Measurements from ENCODE around the gene CER1.
A peak's percentile ranks its signal among the peaks of the same experiment; 100 is the strongest.
"Not testable (repeated sequence)": the region's sequence is repeated elsewhere in the genome, so short reads cannot be mapped to it uniquely, and the experiment has no call there.

Gene CER1

GRCh38 chr9:14713187-14713767, 9.3 kb downstream of the CER1 start:
- no peak for DNase-seq

GRCh38 chr9:14710804-14711203, 11.7 kb downstream of the CER1 start:
- DNase-seq, result no peak

GRCh38 chr9:14706530-14707140, 15.9 kb downstream of the CER1 start:
- DNase-seq, result no peak

- DNase-seq, result no peak
These were observed 17.5 kb downstream of the CER1 start for GRCh38 chr9:14705079-14705478.

- DNase-seq, result no peak
These were observed 18.3 kb downstream of the CER1 start for GRCh38 chr9:14704281-14704680.

GRCh38 chr9:14702200-14702720, 20.3 kb downstream of the CER1 start:
- no peak for DNase-seq

- DNase-seq, result peak; percentile 66
These were observed 29.2 kb downstream of the CER1 start, which contains the start of gene ZDHHC21 for GRCh38 chr9:14693251-14693861. Gene ZDHHC21, minus strand, starts transcription at chr9:14693432. Its CDS starts 19,092 bp downstream, at chr9:14674340.

- peak; percentile 56 for DNase-seq
These were observed 29.9 kb downstream of the CER1 start for GRCh38 chr9:14692470-14693250.

GRCh38 chr9:14690948-14691730, 31.4 kb downstream of the CER1 start:
- no peak for DNase-seq

GRCh38 chr9:14687042-14687719, 35.4 kb downstream of the CER1 start:
- no peak for DNase-seq

GRCh38 chr9:14686168-14686567, 36.4 kb downstream of the CER1 start:
- no peak for DNase-seq

GRCh38 chr9:14682616-14683015, 39.9 kb downstream of the CER1 start:
- not testable (repeated sequence) for DNase-seq

GRCh38 chr9:14678776-14679175, 43.8 kb downstream of the CER1 start:
- no peak for DNase-seq

- DNase-seq, result no peak
These were observed 44.7 kb downstream of the CER1 start for GRCh38 chr9:14677872-14678271.

GRCh38 chr9:14677396-14677795, 45.1 kb downstream of the CER1 start:
- no peak for DNase-seq

GRCh38 chr9:14674630-14675029, 47.9 kb downstream of the CER1 start:
- DNase-seq, result no peak

- no peak for DNase-seq
These were observed 51.2 kb downstream of the CER1 start for GRCh38 chr9:14671377-14671776.

- DNase-seq, result no peak
These were observed 51.8 kb downstream of the CER1 start for GRCh38 chr9:14670718-14671117.

Measured in NCI-H2227 treated with DMSO at 0.1 percent for 48 hours (cell line).